RWPE2 (cell line): ENCODE data around the gene C19orf18.

Source experiments
- ATAC-seq: fragments of 200-7000 bp; cut with Tn5 transposase; 3 replicates; pipeline ENCODE4 v1.9.1; 2021; ENCODE audit warnings: low read depth
- DNase-seq: peaks from one replicate; pipeline ENCODE4 v3.0.0-alpha.2; 2020; ENCODE audit warnings: low spot score
- H3K27ac ChIP-seq: fragments of 450-650 bp; 2 replicates; pipeline ENCODE4 v1.5.1; 2017; ENCODE audit warnings: mild to moderate bottlenecking; ENCODE audit not compliant: poor library complexity, severe bottlenecking
- H3K27me3 ChIP-seq: fragments of 250-450 bp; sonication (Bioruptor Pico); 2 replicates; pipeline ENCODE4 v1.5.1; 2021; ENCODE audit warnings: mild to moderate bottlenecking, moderate library complexity; ENCODE audit not compliant: insufficient read depth, poor library complexity, severe bottlenecking
- H3K36me3 ChIP-seq: fragments of 250-450 bp; sonication (Bioruptor Pico); 2 replicates; pipeline ENCODE4 v1.5.1; 2020; ENCODE audit warnings: low read depth, mild to moderate bottlenecking, moderate library complexity
- H3K4me1 ChIP-seq: fragments of 250-450 bp; sonication (Bioruptor Pico); 2 replicates; pipeline ENCODE4 v1.5.1; 2021; ENCODE audit warnings: mild to moderate bottlenecking, moderate library complexity; ENCODE audit not compliant: insufficient read depth, poor library complexity, severe bottlenecking
- H3K4me3 ChIP-seq: fragments of 250-450 bp; sonication (Bioruptor Pico); 2 replicates; pipeline ENCODE4 v1.5.1; 2021; ENCODE audit warnings: mild to moderate bottlenecking, moderate library complexity; ENCODE audit not compliant: severe bottlenecking
- H3K9me3 ChIP-seq: fragments of 250-450 bp; sonication (Bioruptor Pico); 2 replicates; pipeline ENCODE4 v1.5.1; 2021; ENCODE audit warnings: mild to moderate bottlenecking, moderate library complexity; ENCODE audit not compliant: severe bottlenecking
- CTCF ChIP-seq: fragments of 450-650 bp; IDR thresholded peaks from one replicate; pipeline ENCODE4 v1.5.1; 2017; ENCODE audit warnings: mild to moderate bottlenecking, moderate library complexity; ENCODE audit not compliant: poor library complexity, severe bottlenecking

Gene C19orf18

DNA sequence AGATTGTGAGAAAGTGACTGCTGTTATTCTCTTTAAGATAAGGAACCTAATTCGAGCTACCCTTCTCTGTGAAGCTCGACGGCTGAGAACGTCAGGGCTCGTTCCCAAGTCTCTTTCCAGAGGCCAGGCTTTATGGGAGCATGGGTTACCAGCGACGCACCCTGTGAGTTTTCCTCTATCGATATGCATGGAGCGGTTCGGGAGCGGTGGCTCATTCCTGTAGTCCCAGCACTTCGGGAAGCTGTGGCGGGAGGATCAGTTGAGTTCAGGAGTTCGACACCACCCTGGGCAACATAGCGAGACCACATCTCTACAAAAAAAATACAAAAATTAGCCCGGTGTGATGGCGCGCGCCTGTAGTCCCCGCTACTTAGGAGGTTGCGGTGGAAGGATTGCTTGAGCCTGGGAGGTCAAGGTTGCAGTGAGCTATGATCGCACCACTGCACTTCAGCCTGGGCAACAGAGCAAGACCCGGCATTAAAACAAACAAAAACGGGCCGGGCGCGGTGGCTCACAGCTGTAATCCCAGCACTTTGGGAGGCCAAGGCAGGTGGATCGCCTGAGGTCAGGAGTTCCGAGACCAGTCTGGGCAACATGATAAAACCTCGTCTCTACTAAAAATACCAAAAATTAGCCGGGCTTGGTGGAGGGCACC, 29.0 kb upstream of the C19orf18 start:
- no peak for TF ChIP-seq CTCF
- Histone ChIP-seq H3K27me3 (no peaks in the 10 kb centered on the region), H3K4me1 (no peaks in the 10 kb centered on the region), H3K9me3 (peaks cover 23% of the 10 kb centered on the region), H3K27ac (peak overlapping the region; percentile 57), H3K4me3 (peak overlapping the region; percentile 89), H3K36me3 (peaks cover 66% of the 10 kb centered on the region)
- ATAC-seq: no peak
- DNase-seq: no peak

DNA sequence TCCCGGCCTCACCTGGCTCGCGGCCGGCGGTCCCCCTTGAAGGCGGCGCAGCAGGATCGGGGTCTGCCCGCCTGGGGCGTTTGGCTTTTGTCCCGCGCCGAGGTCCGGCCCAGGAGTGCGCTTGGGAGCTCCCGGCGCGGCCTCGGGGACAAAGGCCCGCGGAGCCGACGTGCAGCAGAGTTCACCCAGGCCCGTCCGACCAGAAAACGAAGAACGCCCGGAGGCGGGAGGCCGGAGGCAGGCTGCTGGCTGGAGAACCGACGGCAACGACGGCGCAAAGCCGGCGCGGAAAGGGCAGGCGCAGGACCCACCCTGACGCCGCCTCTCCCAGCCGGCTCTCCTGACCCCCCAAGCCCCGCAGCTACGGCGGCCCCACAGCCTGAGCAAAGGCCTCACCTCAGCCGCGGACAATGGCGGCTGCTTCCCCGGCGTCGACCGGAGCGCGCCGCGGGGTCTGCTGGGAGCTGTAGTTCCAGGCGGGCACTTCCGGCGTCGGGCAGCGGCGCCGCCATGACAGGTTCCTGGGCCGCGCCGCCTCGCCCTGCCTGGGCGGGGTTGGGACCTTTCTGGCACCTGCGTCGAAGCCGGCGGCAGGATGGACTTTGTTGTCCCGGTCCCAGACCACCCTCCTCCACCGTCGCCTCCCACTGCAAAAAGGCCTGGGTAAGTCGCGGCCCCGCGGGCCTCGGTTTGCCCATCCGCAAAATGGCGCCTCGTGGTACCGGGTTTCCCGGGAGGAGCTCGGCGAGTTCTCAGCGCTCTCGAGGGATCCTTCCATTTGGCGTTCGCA, 28.2 kb upstream of the C19orf18 start, which contains the start of gene ZNF606:
Gene ZNF606 (minus strand): TSS at position 437 of the 790 bp plus-strand sequence. CDS start 1,501 bp downstream, outside the sequence.
- H3K4me3 ChIP-seq: peak within 1 kb of the TSS; percentile 89
- H3K27me3 ChIP-seq: no peaks in the 10 kb centered on the region
- peaks cover 20% of the 10 kb centered on the region for H3K9me3 ChIP-seq
- H3K27ac ChIP-seq: peak within 1 kb of the TSS; percentile 57
- H3K4me1 ChIP-seq: no peaks in the 10 kb centered on the region
- peak; percentile 98 for ATAC-seq
- DNase-seq: peak; percentile 82
- TF ChIP-seq CTCF: no peak
- H3K36me3 ChIP-seq: peaks cover 71% of the 10 kb centered on the region

- ATAC-seq: peak; percentile 13; the same call in 2 of the 3 replicates
- peak overlapping the region; percentile 57 for H3K27ac ChIP-seq
- TF ChIP-seq CTCF: no peak
- peaks cover 16% of the 10 kb centered on the region for H3K9me3 ChIP-seq
- peaks cover 69% of the 10 kb centered on the region for H3K36me3 ChIP-seq
- H3K27me3 ChIP-seq: no peaks in the 10 kb centered on the region
- no peak for DNase-seq
- H3K4me1 ChIP-seq: no peaks in the 10 kb centered on the region
- peak overlapping the region; percentile 89 for H3K4me3 ChIP-seq
Measured at GRCh38 chr19:58001895-58002369, 27.6 kb upstream of the C19orf18 start.

DNA sequence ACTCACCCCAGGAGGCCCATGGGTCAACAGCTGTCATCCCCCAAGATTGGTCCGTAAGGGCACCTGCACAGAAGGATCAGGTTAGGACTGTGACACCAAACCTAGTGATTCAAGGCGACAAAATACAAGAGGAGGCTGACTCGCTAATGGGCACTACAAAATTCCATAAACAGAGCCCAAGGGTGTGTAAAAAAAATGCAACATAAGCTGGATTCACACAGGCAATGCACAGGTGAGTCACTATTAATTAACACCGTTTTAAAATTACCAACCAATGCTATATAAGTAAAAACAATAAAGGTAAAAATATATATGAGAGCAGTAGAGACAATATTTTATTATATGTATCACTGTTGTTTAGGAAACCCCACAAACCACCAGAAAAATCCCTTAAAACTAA, 26.3 kb upstream of the C19orf18 start:
- DNase-seq: no peak
- H3K4me3 ChIP-seq: no peak overlapping the region
- peaks cover 59% of the 10 kb centered on the region for H3K36me3 ChIP-seq
- TF ChIP-seq CTCF: no peak
- peaks cover 16% of the 10 kb centered on the region for H3K9me3 ChIP-seq
- H3K4me1 ChIP-seq: no peaks in the 10 kb centered on the region
- H3K27ac ChIP-seq: no peak overlapping the region
- no peaks in the 10 kb centered on the region for H3K27me3 ChIP-seq
- no peak for ATAC-seq
